NT2/D1 (cell line): Measurements from ENCODE around the gene DPT.

Source experiments
- YY1 ChIP-seq: IDR thresholded peaks from 2 replicates; pipeline ENCODE4 v1.6.1; 2011; ENCODE audit not compliant: insufficient read length, insufficient read depth
- ZNF274 ChIP-seq: IDR thresholded peaks from 2 replicates; pipeline ENCODE4 v1.6.1; 2011; ENCODE audit warnings: mild to moderate bottlenecking, low read depth, low read length

- TF ChIP-seq ZNF274 (no peak), YY1 (no peak)
Measured at GRCh38 chr1:168645721-168646120, 83.3 kb downstream of the DPT start.
